GM23248 (cell line): ENCODE measurements around the gene ZC2HC1C. TPM values are rescaled to one million over a fixed set of nuclear protein-coding genes. Genes with fewer than 3 reads are reported as not detected.

ENCODE experiments used
- DNase-seq: peaks from one replicate; pipeline ENCODE4 v3.0.0-alpha.2; 2015
- H2AFZ ChIP-seq: fragments of 200-600 bp; sonication (generic); 2 replicates; pipeline ENCODE4 v1.6.1; 2016; ENCODE audit warnings: antibody characterized with exemption
- H3F3A ChIP-seq: fragments of 200-600 bp; sonication (generic); 2 replicates; pipeline ENCODE4 v1.6.1; 2016; ENCODE audit warnings: mild to moderate bottlenecking, antibody characterized with exemption, mixed run types; ENCODE audit not compliant: insufficient read depth
- H3K27ac ChIP-seq: fragments of 200-600 bp; sonication (generic); 2 replicates; pipeline ENCODE4 v1.5.1; 2016; ENCODE audit warnings: mild to moderate bottlenecking
- H3K27me3 ChIP-seq: fragments of 200-600 bp; sonication (generic); replicated peaks from 2 replicates; pipeline ENCODE4 v1.6.1; 2016; ENCODE audit warnings: mild to moderate bottlenecking; ENCODE audit not compliant: insufficient read depth
- H3K36me3 ChIP-seq: fragments of 200-600 bp; sonication (generic); 2 replicates; pipeline ENCODE4 v1.6.1; 2016; ENCODE audit warnings: low read depth, mild to moderate bottlenecking
- H3K4me1 ChIP-seq: fragments of 200-600 bp; sonication (generic); 2 replicates; pipeline ENCODE4 v1.6.1; 2016; ENCODE audit warnings: mild to moderate bottlenecking; ENCODE audit not compliant: insufficient read depth
- H3K4me2 ChIP-seq: fragments of 200-600 bp; sonication (generic); one replicate; pipeline ENCODE4 v1.6.1; 2016; ENCODE audit warnings: mild to moderate bottlenecking; ENCODE audit not compliant: unreplicated experiment
- H3K4me3 ChIP-seq: fragments of 200-600 bp; sonication (generic); 2 replicates; pipeline ENCODE4 v1.5.1; 2016; ENCODE audit warnings: mild to moderate bottlenecking
- H3K79me2 ChIP-seq: fragments of 200-600 bp; sonication (generic); 2 replicates; pipeline ENCODE4 v1.6.1; 2016; ENCODE audit warnings: mild to moderate bottlenecking; ENCODE audit not compliant: insufficient read depth
- H3K9ac ChIP-seq: fragments of 200-600 bp; sonication (generic); 2 replicates; pipeline ENCODE4 v1.6.1; 2016; ENCODE audit warnings: mild to moderate bottlenecking
- H3K9me2 ChIP-seq: fragments of 200-600 bp; sonication (generic); 2 replicates; pipeline ENCODE4 v1.6.1; 2016; ENCODE audit warnings: mixed run types, mild to moderate bottlenecking, moderate library complexity; ENCODE audit not compliant: insufficient read depth
- H3K9me3 ChIP-seq: fragments of 200-600 bp; sonication (generic); one replicate; pipeline ENCODE4 v1.6.1; 2017; ENCODE audit warnings: low read depth
- H4K20me1 ChIP-seq: fragments of 200-600 bp; sonication (generic); 2 replicates; pipeline ENCODE4 v1.6.0; 2016; ENCODE audit not compliant: insufficient read depth
- EZH2 ChIP-seq: fragments of 200-600 bp; sonication (generic); IDR thresholded peaks from 2 replicates; pipeline ENCODE4 v1.6.1; 2018; ENCODE audit warnings: antibody characterized with exemption, mild to moderate bottlenecking; ENCODE audit not compliant: insufficient read depth, poor library complexity, severe bottlenecking
- EZH2phosphoT487 ChIP-seq: fragments of 200-600 bp; sonication (generic); IDR thresholded peaks from 2 replicates; pipeline ENCODE4 v1.6.1; 2018; ENCODE audit warnings: antibody characterized with exemption, moderate library complexity, mild to moderate bottlenecking, low read depth; ENCODE audit not compliant: insufficient read depth
- WGBS, 2 experiments: methylation state at CpG; one replicate each; pipeline ENCODE4 v1.1.6; 2015 to 2017; ENCODE audit warnings: low lambda C conversion rate in 2 of 2, low coverage in 1 of 2; ENCODE audit errors: missing lambda C conversion rate in 2 of 2; 5-methylcytosine and 5-hydroxymethylcytosine counted together
- in situ Hi-C: fragments of 300-500 bp; cut with MboI; formaldehyde crosslinking; loops from 2 replicates; pipeline ENCODE4 v1.15.0; 2020
- polyA plus RNA-seq: library from polyadenylated mRNA; unstranded; fragments of >200 nt; fragmentation: Nextera tagmentation; extraction: Ambion mirVana; gene quantifications from 2 replicates; pipeline ENCODE4 v1.2.1, GENCODE V29; 2016
- total RNA-seq: library from RNA; depleted of rRNA; stranded (reverse); fragments of >200 nt; shearing (Covaris generic); gene quantifications from 2 replicates; pipeline ENCODE4 v1.2.3, GENCODE V29; 2014

ZC2HC1C gene
- total and polyA plus RNA-seq, 2 experiments from 2014 or later, result 1.0 to 5.3 TPM

- Histone ChIP-seq H3K36me3 (0 out of 2 replicates have a peak, but pooled peaks cover 7% of the 10 kb centered on the region), H3K4me2 (peak overlapping the region; percentile 97)
Observed at GRCh38 chr14:75063013-75063412, 6.4 kb upstream of the ZC2HC1C start.

GRCh38 chr14:75063491-75064204 lies 5.8 kb upstream of the ZC2HC1C start, which contains the start of gene ACYP1:
ACYP1 (minus strand) TSS chr14:75064024; CDS start chr14:75063553, 471 bp downstream.
- Histone ChIP-seq H3K9me2 (no peaks in the 10 kb centered on the region), H3K36me3 (0 out of 2 replicates have a peak, but pooled peaks cover 7% of the 10 kb centered on the region), H2AFZ (peak within 1 kb of the TSS; percentile 96), H4K20me1 (no peaks in the 10 kb centered on the region), H3K9ac (peak within 1 kb of the TSS; percentile 78), H3F3A (peaks cover 22% of the 10 kb centered on the region), H3K4me1 (peaks cover 16% of the 10 kb centered on the region), H3K27me3 (no peaks in the 10 kb centered on the region), H3K9me3 (no peaks in the 10 kb centered on the region), H3K4me3 (peak within 1 kb of the TSS; percentile 98), H3K79me2 (peaks cover 26% of the 10 kb centered on the region), H3K4me2 (peak within 1 kb of the TSS; percentile 97), H3K27ac (no peak within 1 kb of the TSS; the same call in 1 of the 2 replicates)
- DNase-seq, result peak; percentile 91
- in situ Hi-C loops, result no loop called here
- no peak for TF ChIP-seq EZH2
- TF ChIP-seq EZH2phosphoT487, result no peak
- WGBS, 2 experiments, result 0 to 1% methylated on average over 34 of the region's 34 CpGs

More at GRCh38 chr14:75063013-75063412, 6.4 kb upstream of the ZC2HC1C start:
- no peaks in the 10 kb centered on the region for H3K27me3 ChIP-seq
- H3K4me1 ChIP-seq, result peaks cover 12% of the 10 kb centered on the region
- H2AFZ ChIP-seq, result peak overlapping the region; percentile 96
- no peak overlapping the region for H3K27ac ChIP-seq
- peak overlapping the region; percentile 78 for H3K9ac ChIP-seq
- peak; percentile 31 for DNase-seq
- H3K4me3 ChIP-seq, result peak overlapping the region; percentile 98
- H3F3A ChIP-seq, result peaks cover 16% of the 10 kb centered on the region
- H3K9me2 ChIP-seq, result no peaks in the 10 kb centered on the region
- H3K79me2 ChIP-seq, result peaks cover 26% of the 10 kb centered on the region
- no peaks in the 10 kb centered on the region for H3K9me3 ChIP-seq
- TF ChIP-seq EZH2phosphoT487, result no peak
- no peak for TF ChIP-seq EZH2
- WGBS, 2 experiments, result 0 to 3% methylated on average over 5 of the region's 5 CpGs
- H4K20me1 ChIP-seq, result no peaks in the 10 kb centered on the region
- in situ Hi-C loops, result no loop called here

GRCh38 chr14:75064205-75064567 lies 5.3 kb upstream of the ZC2HC1C start:
- Histone ChIP-seq H4K20me1 (no peaks in the 10 kb centered on the region), H3K4me2 (peak overlapping the region; percentile 97), H3K79me2 (peaks cover 26% of the 10 kb centered on the region), H3K4me1 (peaks cover 16% of the 10 kb centered on the region), H3K9me3 (no peaks in the 10 kb centered on the region), H3K9ac (peak overlapping the region; percentile 78), H3F3A (peaks cover 23% of the 10 kb centered on the region), H3K36me3 (0 out of 2 replicates have a peak, but pooled peaks cover 7% of the 10 kb centered on the region), H3K4me3 (peak overlapping the region; percentile 98), H2AFZ (peak overlapping the region; percentile 96), H3K27me3 (no peaks in the 10 kb centered on the region), H3K27ac (no peak overlapping the region), H3K9me2 (no peaks in the 10 kb centered on the region)
- in situ Hi-C loops, result no loop called here
- 55 to 60% methylated on average over 8 of the region's 8 CpGs for WGBS, 2 experiments
- TF ChIP-seq EZH2phosphoT487 (no peak), EZH2 (no peak)
- DNase-seq, result no peak

GRCh38 chr14:75066691-75067090 lies 2.8 kb upstream of the ZC2HC1C start:
- DNase-seq, result no peak
- WGBS, 2 experiments, result 91 to 98% methylated on average over 3 of the region's 3 CpGs
- in situ Hi-C loops, result no loop called here
- Histone ChIP-seq H4K20me1 (no peaks in the 10 kb centered on the region), H2AFZ (no peak overlapping the region), H3K27ac (no peak overlapping the region), H3K36me3 (no peaks in the 10 kb centered on the region), H3K4me2 (no peak overlapping the region), H3K9me2 (no peaks in the 10 kb centered on the region), H3F3A (peaks cover 23% of the 10 kb centered on the region; the same call in 1 of the 2 replicates), H3K4me1 (peaks cover 22% of the 10 kb centered on the region), H3K9ac (no peak overlapping the region), H3K27me3 (no peaks in the 10 kb centered on the region), H3K4me3 (no peak overlapping the region), H3K9me3 (no peaks in the 10 kb centered on the region), H3K79me2 (peaks cover 17% of the 10 kb centered on the region)
- TF ChIP-seq EZH2phosphoT487 (no peak), EZH2 (no peak)
